Measurements from ENCODE around the gene AFAP1.

The AFAP1 gene

DNA sequence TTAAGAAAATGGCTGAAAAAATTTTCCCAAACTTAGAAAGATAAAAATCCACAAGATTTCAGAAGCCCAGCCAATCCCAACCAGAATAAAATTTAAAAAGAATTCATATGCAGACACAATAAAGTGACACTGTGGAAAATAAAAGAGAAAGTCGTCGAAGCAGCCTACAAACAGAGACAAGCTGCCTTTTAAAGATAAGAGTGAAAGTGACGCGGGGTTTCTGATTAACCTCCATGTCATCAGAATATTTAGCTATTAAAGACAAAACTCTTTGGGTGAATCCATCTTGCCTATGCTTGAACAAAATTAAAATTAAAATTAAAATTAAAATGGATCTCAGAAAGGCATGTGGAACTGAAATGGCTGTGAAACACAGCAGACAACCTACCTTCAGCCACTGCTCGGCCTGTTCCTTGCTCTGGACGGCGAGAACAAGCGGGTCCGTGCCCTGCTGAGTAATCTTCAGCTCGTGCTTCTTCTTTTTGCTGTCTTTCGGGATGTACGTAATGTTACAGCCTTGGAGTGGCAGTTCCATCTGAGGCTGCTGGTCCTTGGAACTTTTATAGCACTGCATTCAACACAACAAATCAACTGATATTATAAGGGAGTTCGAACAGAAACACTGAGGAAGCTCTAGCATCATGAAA is 101.4 kb downstream of the AFAP1 start:
- no peak for DNase-seq

GRCh38 chr4:7837597-7838135 is 102.0 kb downstream of the AFAP1 start:
- DNase-seq: no peak

- DNase-seq: no peak
Measured at GRCh38 chr4:7831858-7832730, 107.6 kb downstream of the AFAP1 start.

DNA sequence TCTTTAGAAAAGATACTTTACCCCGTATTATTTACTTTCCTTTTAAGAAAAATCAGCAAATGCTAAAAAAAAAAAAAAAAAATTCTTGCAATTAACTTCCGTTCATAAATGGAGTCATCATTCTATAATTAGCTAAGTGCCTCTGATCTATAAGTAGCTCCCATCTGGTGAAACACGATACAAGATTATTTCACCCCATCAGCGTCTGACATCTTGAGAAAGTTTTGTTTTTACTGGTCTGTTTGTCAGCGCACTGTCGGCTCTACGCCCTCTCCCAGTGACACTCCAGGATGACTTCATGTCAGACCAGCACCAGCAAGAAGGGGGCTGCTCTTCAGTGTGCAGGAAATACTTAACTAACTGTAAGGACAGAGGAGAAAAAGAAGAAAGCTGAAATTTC is 108.3 kb downstream of the AFAP1 start:
- DNase-seq: no peak

DNA sequence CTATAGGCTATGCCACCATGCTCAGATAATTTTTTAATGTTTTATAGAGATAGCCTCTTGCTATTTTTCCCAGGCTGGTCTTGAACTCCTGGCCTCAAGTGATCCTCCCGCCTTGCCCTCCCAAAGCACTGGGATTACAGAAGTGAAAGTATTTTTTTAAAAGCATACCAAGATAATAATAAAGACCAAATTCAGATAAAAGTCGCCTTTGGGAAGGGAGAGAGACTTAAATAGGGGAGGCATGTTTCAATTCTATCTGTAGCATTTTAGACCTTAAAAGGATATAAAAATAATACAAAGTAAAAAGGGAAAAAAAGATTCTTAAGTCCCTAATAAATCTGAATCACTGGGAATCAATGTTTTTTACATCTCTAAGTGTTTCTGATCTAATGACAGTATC is 108.9 kb downstream of the AFAP1 start:
- DNase-seq: no peak

DNA sequence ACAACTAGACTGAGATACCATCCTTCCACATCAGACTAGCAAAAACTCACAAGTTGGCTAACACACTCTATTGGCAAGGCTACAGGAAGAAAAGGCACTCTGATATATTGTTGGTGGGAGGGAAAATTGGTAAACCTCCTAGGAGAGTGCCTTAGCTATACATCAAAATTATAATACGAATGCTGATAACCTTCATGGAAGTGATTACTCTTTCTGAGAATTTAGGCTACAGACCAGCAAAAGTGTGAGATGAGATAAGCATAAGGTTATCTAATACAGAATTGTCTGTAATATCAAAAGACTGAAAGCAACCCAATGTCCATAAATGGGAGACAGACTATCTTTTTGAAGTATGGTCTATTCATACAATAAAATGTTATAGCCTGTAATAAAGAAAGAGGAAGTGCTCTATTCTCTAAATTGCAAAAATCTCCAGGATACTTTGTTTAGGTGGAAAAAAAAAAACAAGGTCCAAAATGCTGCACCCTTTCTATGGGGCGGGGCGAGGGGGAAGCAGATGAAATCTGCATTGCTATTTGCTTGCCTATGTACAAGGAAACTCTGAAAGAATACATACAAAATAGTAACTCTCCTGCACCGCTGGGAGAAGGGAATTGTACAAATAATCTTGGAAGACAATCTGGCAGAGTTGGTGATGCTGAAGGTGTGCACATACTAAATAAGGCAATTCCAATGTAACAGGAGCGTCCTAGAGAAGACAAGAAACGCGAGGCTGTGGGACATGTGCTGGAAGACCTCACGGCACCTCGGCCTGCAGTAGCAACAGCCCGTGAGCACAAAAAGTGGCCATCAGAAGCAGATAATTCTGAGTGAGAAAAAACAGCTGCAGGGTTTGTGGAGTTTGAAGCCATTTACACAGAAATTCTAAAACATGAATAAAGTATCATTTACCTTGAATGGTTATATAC is 109.7 kb downstream of the AFAP1 start:
- DNase-seq: no peak

- DNase-seq: peak; percentile 13 to 37
Measured at GRCh38 chr4:7828793-7829301, 110.8 kb downstream of the AFAP1 start.

GRCh38 chr4:7828011-7828720 is 111.5 kb downstream of the AFAP1 start:
- DNase-seq: peak; percentile 90 to 95

GRCh38 chr4:7827566-7827965 is 112.1 kb downstream of the AFAP1 start:
- DNase-seq: no peak

DNA sequence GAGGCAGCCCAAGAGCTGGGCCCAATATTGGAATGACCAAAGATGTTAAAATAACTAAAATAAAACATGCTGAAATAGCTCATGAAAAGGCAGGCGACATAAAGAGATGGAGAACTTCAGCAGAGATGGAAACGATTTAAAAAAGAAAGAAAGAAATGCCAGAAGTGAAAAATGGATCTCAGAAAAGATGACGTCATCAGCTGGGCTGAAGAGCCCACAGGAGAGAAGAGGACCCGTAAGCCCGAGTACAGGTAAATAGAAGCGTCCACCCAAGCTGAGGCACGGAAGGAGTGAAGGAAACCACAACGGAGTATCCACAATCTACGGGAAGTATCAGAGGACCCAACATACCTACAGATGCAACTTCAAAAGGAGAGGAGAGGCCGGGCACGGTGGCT is 112.8 kb downstream of the AFAP1 start:
- DNase-seq: no peak

- DNase-seq: no peak
Measured at GRCh38 chr4:7826176-7826908, 113.3 kb downstream of the AFAP1 start.

- DNase-seq: no peak
Measured at GRCh38 chr4:7824218-7824617, 115.4 kb downstream of the AFAP1 start.

GRCh38 chr4:7823416-7823824 is 116.2 kb downstream of the AFAP1 start:
- DNase-seq: no peak

- no peak for DNase-seq
Measured at GRCh38 chr4:7822877-7823276, 116.8 kb downstream of the AFAP1 start.

- DNase-seq: no peak
Measured at GRCh38 chr4:7822137-7822505, 117.5 kb downstream of the AFAP1 start.

GRCh38 chr4:7821245-7822136 is 118.2 kb downstream of the AFAP1 start:
- no peak for DNase-seq

DNA sequence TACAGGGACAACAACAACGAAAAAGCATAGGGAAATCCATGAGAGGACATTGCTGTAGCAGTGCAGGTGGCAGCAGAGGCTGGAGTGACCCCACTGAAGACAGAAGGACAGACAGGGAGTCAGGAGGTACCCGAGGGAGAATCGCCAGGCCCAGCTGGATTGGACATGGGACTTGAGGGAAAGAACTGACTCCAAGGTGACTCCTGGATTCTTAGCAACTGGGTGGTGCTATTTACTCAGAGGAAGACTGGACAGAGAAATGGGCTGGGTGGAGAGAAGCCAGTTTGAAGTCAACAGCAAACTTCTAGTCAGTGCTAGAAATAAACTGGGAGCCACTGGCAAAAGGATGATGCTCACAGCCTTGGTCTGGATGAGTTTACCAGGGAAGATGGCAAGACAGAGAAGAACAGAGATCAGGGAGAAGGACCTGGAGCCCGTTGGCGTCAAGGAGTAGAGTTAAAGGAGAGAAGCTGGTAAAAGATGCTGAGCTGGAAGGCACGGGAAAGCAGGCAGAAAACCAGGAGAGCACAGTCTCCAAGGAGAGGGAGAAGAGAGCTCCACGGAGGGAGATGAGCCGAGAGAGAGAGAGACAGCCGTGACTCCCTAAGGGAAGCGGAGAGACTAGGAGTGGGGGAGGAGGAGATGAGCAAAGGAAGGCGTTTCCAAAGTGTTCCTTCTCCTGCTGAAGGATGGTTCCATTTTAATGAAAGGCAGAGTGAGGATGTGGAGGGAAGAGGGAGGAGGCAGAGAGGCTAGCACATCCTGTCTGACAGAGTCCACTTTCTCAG is 119.4 kb downstream of the AFAP1 start:
- no peak for DNase-seq

- no peak for DNase-seq
Measured at GRCh38 chr4:7819446-7819845, 120.2 kb downstream of the AFAP1 start.

- DNase-seq: no peak
Measured at GRCh38 chr4:7818399-7818911, 121.2 kb downstream of the AFAP1 start.

All from inflammatory macrophage (primary cell).